GM19238 (cell line): ENCODE results near the gene MTIF3.

ENCODE experiments used
- DNase-seq: peaks from one replicate; pipeline ENCODE4 v3.0.0; 2011; ENCODE audit warnings: low spot score; ENCODE audit not compliant: insufficient read length

Gene MTIF3

GRCh38 chr13:27449936-27450828 is at the start of gene MTIF3:
Gene MTIF3, minus strand, starts transcription at chr13:27450564. Its CDS starts 10,116 bp downstream, at chr13:27440448.
- peak; percentile 69 for DNase-seq

GRCh38 chr13:27497563-27498230 is 47.3 kb upstream of the MTIF3 start:
- no peak for DNase-seq

GRCh38 chr13:27496536-27497273 is 46.3 kb upstream of the MTIF3 start:
- DNase-seq = no peak

GRCh38 chr13:27496006-27496405 is 45.6 kb upstream of the MTIF3 start:
- DNase-seq = no peak

GRCh38 chr13:27495551-27495950 is 45.2 kb upstream of the MTIF3 start:
- no peak for DNase-seq

GRCh38 chr13:27493981-27494380 is 43.6 kb upstream of the MTIF3 start:
- DNase-seq = no peak

- DNase-seq = no peak
Measured at GRCh38 chr13:27489456-27489855, 39.1 kb upstream of the MTIF3 start.

GRCh38 chr13:27487776-27488175 is 37.4 kb upstream of the MTIF3 start:
- DNase-seq = no peak

GRCh38 chr13:27483421-27483820 is 33.1 kb upstream of the MTIF3 start:
- DNase-seq = no peak

- peak; percentile 17 for DNase-seq
Measured at GRCh38 chr13:27482983-27483382, 32.6 kb upstream of the MTIF3 start.

- no peak for DNase-seq
Measured at GRCh38 chr13:27481766-27482165, 31.4 kb upstream of the MTIF3 start.

- no peak for DNase-seq
Measured at GRCh38 chr13:27476943-27477703, 26.8 kb upstream of the MTIF3 start.

- no peak for DNase-seq
Measured at GRCh38 chr13:27474751-27475268, 24.4 kb upstream of the MTIF3 start.

GRCh38 chr13:27472941-27473340 is 22.6 kb upstream of the MTIF3 start:
- no peak for DNase-seq

- no peak for DNase-seq
Measured at GRCh38 chr13:27472441-27472840, 22.1 kb upstream of the MTIF3 start.

GRCh38 chr13:27470075-27470820 is 19.9 kb upstream of the MTIF3 start:
- no peak for DNase-seq

GRCh38 chr13:27466513-27466912 is 16.1 kb upstream of the MTIF3 start:
- DNase-seq = no peak

GRCh38 chr13:27465611-27466010 is 15.2 kb upstream of the MTIF3 start:
- no peak for DNase-seq

- DNase-seq = no peak
Measured at GRCh38 chr13:27463500-27463899, 13.1 kb upstream of the MTIF3 start.

GRCh38 chr13:27461940-27462584 is 11.7 kb upstream of the MTIF3 start:
- no peak for DNase-seq
